HepG2 (cell line): ENCODE results near the gene KRTAP13-2.

Source experiments
- BCL6 ChIP-seq: IDR thresholded peaks from 2 replicates; pipeline ENCODE4 v1.6.1; 2016; ENCODE audit warnings: missing genetic modification reagents, missing compliant biosample characterization
- EP300 ChIP-seq, 3 experiments: sonication (generic) in 1 of 3; formaldehyde crosslinking in 1 of 3; IDR thresholded peaks; 2 replicates each; pipeline versions ENCODE4 v1.5.1 to v1.6.1; 2011 to 2020; ENCODE audit warnings: low read depth in 2 of 3, low read length in 2 of 3, borderline replicate concordance in 1 of 3, improper control_type of control experiment in 1 of 3, mild to moderate bottlenecking in 1 of 3, missing genetic modification reagents in 1 of 3, moderate library complexity in 1 of 3
- FOSL1 ChIP-seq: sonication (generic); formaldehyde crosslinking; IDR thresholded peaks from 2 replicates; pipeline ENCODE4 v1.9.0; 2021; ENCODE audit warnings: missing genetic modification reagents, borderline replicate concordance
- FOSL2 ChIP-seq: sonication (generic); formaldehyde crosslinking; IDR thresholded peaks from 2 replicates; pipeline ENCODE4 v1.4.0; 2020; ENCODE audit warnings: missing genetic modification reagents
- GABPA ChIP-seq, 2 experiments: IDR thresholded peaks; 2 replicates each; pipeline ENCODE4 v1.6.1; 2011 to 2016; ENCODE audit warnings: low read depth in 2 of 2, low read length in 1 of 2, missing biosample characterization in 1 of 2, missing genetic modification characterization in 1 of 2
- MAFK ChIP-seq, 2 experiments: IDR thresholded peaks in 1 of 2; conservative IDR thresholded peaks in 1 of 2; 2 replicates each; pipeline ENCODE4 v1.6.1; 2011; ENCODE audit warnings: improper control_type of control experiment in 2 of 2, low read length in 2 of 2
- POLR2A ChIP-seq, 2 experiments: IDR thresholded peaks; 2 replicates each; pipeline ENCODE4 v1.6.1; 2011; ENCODE audit warnings: low read depth in 2 of 2, low read length in 2 of 2, mild to moderate bottlenecking in 1 of 2, moderate library complexity in 1 of 2; ENCODE audit not compliant: insufficient read depth in 1 of 2
- SP1 ChIP-seq, 2 experiments: fragments of 450-650 bp in 1 of 2; sonication (generic) in 1 of 2; formaldehyde crosslinking in 1 of 2; IDR thresholded peaks; 2 replicates each; pipeline versions ENCODE4 v1.4.0 to v1.6.1; 2016 to 2020; ENCODE audit warnings: missing genetic modification reagents in 1 of 2
- ZNF138 ChIP-seq: sonication (generic); formaldehyde crosslinking; IDR thresholded peaks from 2 replicates; pipeline ENCODE4 v1.5.0; 2020; ENCODE audit warnings: mild to moderate bottlenecking, low read depth, missing genetic modification reagents
- TF ChIP-seq, protein P1 (sequence below): sonication (generic); formaldehyde crosslinking; conservative IDR thresholded peaks from 2 replicates; pipeline ENCODE4 v1.8.0; 2022; ENCODE audit warnings: missing genetic modification reagents
- TF ChIP-seq, protein P2 (sequence below): sonication (generic); formaldehyde crosslinking; IDR thresholded peaks from 2 replicates; pipeline ENCODE4 v1.4.0; 2020; ENCODE audit warnings: missing genetic modification reagents
- TF ChIP-seq, protein P3 (sequence below): sonication (generic); formaldehyde crosslinking; IDR thresholded peaks from 2 replicates; pipeline ENCODE4 v1.5.0; 2020; ENCODE audit warnings: mild to moderate bottlenecking, missing genetic modification reagents, moderate library complexity

DNA sequence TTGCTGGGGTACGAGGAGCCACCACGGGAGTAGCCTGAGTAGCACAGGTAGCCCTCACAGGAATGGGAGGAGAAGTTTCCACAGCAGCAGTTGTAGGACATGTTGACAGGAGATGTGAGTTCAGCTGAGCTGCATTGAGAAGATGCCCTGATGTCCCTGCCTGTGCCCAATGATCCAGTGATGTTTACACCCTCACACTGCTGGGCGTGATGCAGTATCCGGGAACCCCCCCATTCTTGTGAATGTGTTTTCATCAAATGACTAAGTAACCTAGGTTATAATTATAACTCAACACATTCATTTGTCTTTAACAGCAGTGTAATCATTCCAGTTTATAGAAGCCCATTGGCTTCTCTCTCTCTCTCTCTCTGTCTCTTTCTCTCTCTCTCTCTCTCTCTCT, 23.6 kb downstream of the KRTAP13-2 start, which contains the start of gene KRTAP23-1:
- TF ChIP-seq EP300 (IDR thresholded peaks at IDR 0.05; ENCODE audit: low read depth in 2 of 2, low read length in 2 of 2) = no peak
- TF ChIP-seq EP300 (CRISPR knock-in tag; IDR thresholded peaks at IDR 0.05; ENCODE audit: borderline replicate concordance) = no peak
- TF ChIP-seq, protein P1, sequence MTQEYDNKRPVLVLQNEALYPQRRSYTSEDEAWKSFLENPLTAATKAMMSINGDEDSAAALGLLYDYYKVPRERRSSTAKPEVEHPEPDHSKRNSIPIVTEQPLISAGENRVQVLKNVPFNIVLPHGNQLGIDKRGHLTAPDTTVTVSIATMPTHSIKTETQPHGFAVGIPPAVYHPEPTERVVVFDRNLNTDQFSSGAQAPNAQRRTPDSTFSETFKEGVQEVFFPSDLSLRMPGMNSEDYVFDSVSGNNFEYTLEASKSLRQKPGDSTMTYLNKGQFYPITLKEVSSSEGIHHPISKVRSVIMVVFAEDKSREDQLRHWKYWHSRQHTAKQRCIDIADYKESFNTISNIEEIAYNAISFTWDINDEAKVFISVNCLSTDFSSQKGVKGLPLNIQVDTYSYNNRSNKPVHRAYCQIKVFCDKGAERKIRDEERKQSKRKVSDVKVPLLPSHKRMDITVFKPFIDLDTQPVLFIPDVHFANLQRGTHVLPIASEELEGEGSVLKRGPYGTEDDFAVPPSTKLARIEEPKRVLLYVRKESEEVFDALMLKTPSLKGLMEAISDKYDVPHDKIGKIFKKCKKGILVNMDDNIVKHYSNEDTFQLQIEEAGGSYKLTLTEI = no peak
- no peak for TF ChIP-seq BCL6
- TF ChIP-seq FOSL1 (CRISPR knock-in tag) = no peak
- no peak for TF ChIP-seq ZNF138 (CRISPR knock-in tag)
- TF ChIP-seq, protein P2, sequence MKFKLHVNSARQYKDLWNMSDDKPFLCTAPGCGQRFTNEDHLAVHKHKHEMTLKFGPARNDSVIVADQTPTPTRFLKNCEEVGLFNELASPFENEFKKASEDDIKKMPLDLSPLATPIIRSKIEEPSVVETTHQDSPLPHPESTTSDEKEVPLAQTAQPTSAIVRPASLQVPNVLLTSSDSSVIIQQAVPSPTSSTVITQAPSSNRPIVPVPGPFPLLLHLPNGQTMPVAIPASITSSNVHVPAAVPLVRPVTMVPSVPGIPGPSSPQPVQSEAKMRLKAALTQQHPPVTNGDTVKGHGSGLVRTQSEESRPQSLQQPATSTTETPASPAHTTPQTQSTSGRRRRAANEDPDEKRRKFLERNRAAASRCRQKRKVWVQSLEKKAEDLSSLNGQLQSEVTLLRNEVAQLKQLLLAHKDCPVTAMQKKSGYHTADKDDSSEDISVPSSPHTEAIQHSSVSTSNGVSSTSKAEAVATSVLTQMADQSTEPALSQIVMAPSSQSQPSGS (CRISPR knock-in tag) = no peak
- TF ChIP-seq, protein P3, sequence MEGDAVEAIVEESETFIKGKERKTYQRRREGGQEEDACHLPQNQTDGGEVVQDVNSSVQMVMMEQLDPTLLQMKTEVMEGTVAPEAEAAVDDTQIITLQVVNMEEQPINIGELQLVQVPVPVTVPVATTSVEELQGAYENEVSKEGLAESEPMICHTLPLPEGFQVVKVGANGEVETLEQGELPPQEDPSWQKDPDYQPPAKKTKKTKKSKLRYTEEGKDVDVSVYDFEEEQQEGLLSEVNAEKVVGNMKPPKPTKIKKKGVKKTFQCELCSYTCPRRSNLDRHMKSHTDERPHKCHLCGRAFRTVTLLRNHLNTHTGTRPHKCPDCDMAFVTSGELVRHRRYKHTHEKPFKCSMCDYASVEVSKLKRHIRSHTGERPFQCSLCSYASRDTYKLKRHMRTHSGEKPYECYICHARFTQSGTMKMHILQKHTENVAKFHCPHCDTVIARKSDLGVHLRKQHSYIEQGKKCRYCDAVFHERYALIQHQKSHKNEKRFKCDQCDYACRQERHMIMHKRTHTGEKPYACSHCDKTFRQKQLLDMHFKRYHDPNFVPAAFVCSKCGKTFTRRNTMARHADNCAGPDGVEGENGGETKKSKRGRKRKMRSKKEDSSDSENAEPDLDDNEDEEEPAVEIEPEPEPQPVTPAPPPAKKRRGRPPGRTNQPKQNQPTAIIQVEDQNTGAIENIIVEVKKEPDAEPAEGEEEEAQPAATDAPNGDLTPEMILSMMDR (CRISPR knock-in tag) = no peak
- no peak for TF ChIP-seq POLR2A (IDR thresholded peaks at IDR 0.05; ENCODE audit: insufficient read depth in 1 of 2, low read depth in 2 of 2, low read length in 2 of 2)
- TF ChIP-seq MAFK (conservative IDR thresholded peaks at IDR 0.05 in 1 of 2, IDR thresholded peaks at IDR 0.05 in 1 of 2; ENCODE audit: low read length in 2 of 2) = no peak
- no peak for TF ChIP-seq FOSL2 (CRISPR knock-in tag)
- TF ChIP-seq SP1 (IDR thresholded peaks at IDR 0.05) = no peak
- TF ChIP-seq SP1 (CRISPR knock-in tag; IDR thresholded peaks at IDR 0.05) = no peak
- TF ChIP-seq GABPA (IDR thresholded peaks at IDR 0.05; ENCODE audit: low read depth, low read length) = no peak
- TF ChIP-seq GABPA (CRISPR knock-in tag; IDR thresholded peaks at IDR 0.05; ENCODE audit: low read depth) = no peak
